Smooth muscle cell of the coronary artery (primary cell): ENCODE data around the gene SEMA5A. TPM values are rescaled to one million over a fixed set of nuclear protein-coding genes. Genes with fewer than 3 reads are reported as not detected.

Experiments
- total RNA-seq: library from RNA; depleted of rRNA; stranded (reverse); fragments of >200 nt; gene quantifications from 2 replicates; pipeline ENCODE4 v1.2.3, GENCODE V29; 2014; ENCODE audit warnings: low replicate concordance

The SEMA5A gene
- total RNA-seq: 13.6 and 69.7 TPM in 2 replicates

GRCh38 chr5:9545992-9546851, at the start of gene SEMA5A:
Gene SEMA5A, minus strand, starts transcription at chr5:9546075. Its CDS starts 166,129 bp downstream, at chr5:9379946.

Other genes with a start within 250 kb of the SEMA5A start
- not detected in 2 replicates for gene TAS2R1, start 84.3 kb upstream of the SEMA5A start, total RNA-seq